Peyer's patch (tissue), 4 donors: ENCODE data around the gene ZBTB16.

Experiments used
- CTCF ChIP-seq, 6 experiments: fragments of 450-650 bp in 4 of 6; fragments of 200-600 bp in 2 of 6; sonication (generic) in 1 of 6; IDR thresholded peaks; one replicate each; pipeline ENCODE4 v1.5.1; 2017 to 2019; ENCODE audit warnings: antibody characterized with exemption in 6 of 6, mild to moderate bottlenecking in 3 of 6, moderate library complexity in 1 of 6
- POLR2A ChIP-seq, 2 donors: fragments of 450-650 bp; IDR thresholded peaks; one replicate each; pipeline ENCODE4 v1.5.1; 2017; ENCODE audit warnings: antibody characterized with exemption in 2 of 2, mild to moderate bottlenecking in 2 of 2, moderate library complexity in 2 of 2

GRCh38 chr11:114154271-114155047 is 94.9 kb downstream of the ZBTB16 start:
- no peak for TF ChIP-seq POLR2A (IDR thresholded peaks at IDR 0.05)
- no peak for TF ChIP-seq CTCF (IDR thresholded peaks at IDR 0.05)
